ENCODE measurements around the gene CEP41.

The CEP41 gene

GRCh38 chr7:130346177-130346905 is 94.5 kb downstream of the CEP41 start:
- DNase-seq: no peak

GRCh38 chr7:130345725-130346124 is 95.1 kb downstream of the CEP41 start:
- DNase-seq: no peak

GRCh38 chr7:130345136-130345535 is 95.7 kb downstream of the CEP41 start:
- DNase-seq: no peak

GRCh38 chr7:130344271-130344866 is 96.4 kb downstream of the CEP41 start, which contains the start of gene CPA5:
TSS of gene CPA5 (plus strand) at chr7:130344816. CDS start at chr7:130346486, 1,670 bp downstream.
- no peak for DNase-seq

Measured in bone marrow (tissue), 2 donors.